ENCODE results near the gene CHST15. TPM values are rescaled to one million over a fixed set of nuclear protein-coding genes. Genes with fewer than 3 reads are reported as not detected.
A peak's percentile ranks its signal among the peaks of the same experiment; 100 is the strongest.

CHST15 gene
- polyA plus RNA-seq, 12 donors, result 14.6 to 24.7 (median 17.8) TPM; not detected in 1

- no peak for DNase-seq
Measured at GRCh38 chr10:123999956-124000615, 93.3 kb downstream of the CHST15 start.

GRCh38 chr10:123999261-123999660 lies 94.1 kb downstream of the CHST15 start:
- no peak for DNase-seq

GRCh38 chr10:123998197-123999141 lies 94.9 kb downstream of the CHST15 start:
- no peak for DNase-seq

GRCh38 chr10:123997486-123998196 lies 95.8 kb downstream of the CHST15 start:
- no peak for DNase-seq

- DNase-seq, result no peak
Measured at GRCh38 chr10:123997013-123997412, 96.4 kb downstream of the CHST15 start.

GRCh38 chr10:123996302-123996701 lies 97.1 kb downstream of the CHST15 start:
- DNase-seq, result no peak

- DNase-seq, result peak; percentile 42
Measured at GRCh38 chr10:123995461-123996131, 97.8 kb downstream of the CHST15 start.

GRCh38 chr10:123995082-123995460 lies 98.3 kb downstream of the CHST15 start:
- DNase-seq, result no peak

GRCh38 chr10:123994417-123995081 lies 98.8 kb downstream of the CHST15 start:
- DNase-seq, result peak; percentile 87

GRCh38 chr10:123993534-123994416 lies 99.6 kb downstream of the CHST15 start:
- no peak for DNase-seq

GRCh38 chr10:123991611-123992570 lies 101.5 kb downstream of the CHST15 start:
- DNase-seq, result no peak

GRCh38 chr10:123990889-123991288 lies 102.5 kb downstream of the CHST15 start:
- no peak for DNase-seq

GRCh38 chr10:123988694-123989093 lies 104.7 kb downstream of the CHST15 start:
- no peak for DNase-seq

- DNase-seq, result no peak
Measured at GRCh38 chr10:123986736-123987135, 106.7 kb downstream of the CHST15 start.

GRCh38 chr10:123974406-123974805 lies 119.0 kb downstream of the CHST15 start:
- no peak for DNase-seq

- DNase-seq, result no peak
Measured at GRCh38 chr10:123972481-123973401, 120.7 kb downstream of the CHST15 start.

GRCh38 chr10:123970927-123971286 lies 122.5 kb downstream of the CHST15 start:
- no peak for DNase-seq

Measured in muscle of arm (tissue), 12 donors.